GM23248 (cell line): ENCODE data around the gene FBXO15. TPM values are rescaled to one million over a fixed set of nuclear protein-coding genes. Genes with fewer than 3 reads are reported as not detected.

Experiments used
- DNase-seq: peaks from one replicate; pipeline ENCODE4 v3.0.0-alpha.2; 2015
- H2AFZ ChIP-seq: fragments of 200-600 bp; sonication (generic); 2 replicates; pipeline ENCODE4 v1.6.1; 2016; ENCODE audit warnings: antibody characterized with exemption
- H3F3A ChIP-seq: fragments of 200-600 bp; sonication (generic); 2 replicates; pipeline ENCODE4 v1.6.1; 2016; ENCODE audit warnings: mild to moderate bottlenecking, antibody characterized with exemption, mixed run types; ENCODE audit not compliant: insufficient read depth
- H3K27ac ChIP-seq: fragments of 200-600 bp; sonication (generic); 2 replicates; pipeline ENCODE4 v1.5.1; 2016; ENCODE audit warnings: mild to moderate bottlenecking
- H3K27me3 ChIP-seq: fragments of 200-600 bp; sonication (generic); replicated peaks from 2 replicates; pipeline ENCODE4 v1.6.1; 2016; ENCODE audit warnings: mild to moderate bottlenecking; ENCODE audit not compliant: insufficient read depth
- H3K36me3 ChIP-seq: fragments of 200-600 bp; sonication (generic); 2 replicates; pipeline ENCODE4 v1.6.1; 2016; ENCODE audit warnings: low read depth, mild to moderate bottlenecking
- H3K4me1 ChIP-seq: fragments of 200-600 bp; sonication (generic); 2 replicates; pipeline ENCODE4 v1.6.1; 2016; ENCODE audit warnings: mild to moderate bottlenecking; ENCODE audit not compliant: insufficient read depth
- H3K4me2 ChIP-seq: fragments of 200-600 bp; sonication (generic); one replicate; pipeline ENCODE4 v1.6.1; 2016; ENCODE audit warnings: mild to moderate bottlenecking; ENCODE audit not compliant: unreplicated experiment
- H3K4me3 ChIP-seq: fragments of 200-600 bp; sonication (generic); 2 replicates; pipeline ENCODE4 v1.5.1; 2016; ENCODE audit warnings: mild to moderate bottlenecking
- H3K79me2 ChIP-seq: fragments of 200-600 bp; sonication (generic); 2 replicates; pipeline ENCODE4 v1.6.1; 2016; ENCODE audit warnings: mild to moderate bottlenecking; ENCODE audit not compliant: insufficient read depth
- H3K9ac ChIP-seq: fragments of 200-600 bp; sonication (generic); 2 replicates; pipeline ENCODE4 v1.6.1; 2016; ENCODE audit warnings: mild to moderate bottlenecking
- H3K9me2 ChIP-seq: fragments of 200-600 bp; sonication (generic); 2 replicates; pipeline ENCODE4 v1.6.1; 2016; ENCODE audit warnings: mixed run types, mild to moderate bottlenecking, moderate library complexity; ENCODE audit not compliant: insufficient read depth
- H3K9me3 ChIP-seq: fragments of 200-600 bp; sonication (generic); one replicate; pipeline ENCODE4 v1.6.1; 2017; ENCODE audit warnings: low read depth
- H4K20me1 ChIP-seq: fragments of 200-600 bp; sonication (generic); 2 replicates; pipeline ENCODE4 v1.6.0; 2016; ENCODE audit not compliant: insufficient read depth
- EZH2 ChIP-seq: fragments of 200-600 bp; sonication (generic); IDR thresholded peaks from 2 replicates; pipeline ENCODE4 v1.6.1; 2018; ENCODE audit warnings: antibody characterized with exemption, mild to moderate bottlenecking; ENCODE audit not compliant: insufficient read depth, poor library complexity, severe bottlenecking
- EZH2phosphoT487 ChIP-seq: fragments of 200-600 bp; sonication (generic); IDR thresholded peaks from 2 replicates; pipeline ENCODE4 v1.6.1; 2018; ENCODE audit warnings: antibody characterized with exemption, moderate library complexity, mild to moderate bottlenecking, low read depth; ENCODE audit not compliant: insufficient read depth
- WGBS, 2 experiments: methylation state at CpG; one replicate each; pipeline ENCODE4 v1.1.6; 2015 to 2017; ENCODE audit warnings: low lambda C conversion rate in 2 of 2, low coverage in 1 of 2; ENCODE audit errors: missing lambda C conversion rate in 2 of 2; 5-methylcytosine and 5-hydroxymethylcytosine counted together
- in situ Hi-C: fragments of 300-500 bp; cut with MboI; formaldehyde crosslinking; loops from 2 replicates; pipeline ENCODE4 v1.15.0; 2020
- polyA plus RNA-seq: library from polyadenylated mRNA; unstranded; fragments of >200 nt; fragmentation: Nextera tagmentation; extraction: Ambion mirVana; gene quantifications from 2 replicates; pipeline ENCODE4 v1.2.1, GENCODE V29; 2016
- total RNA-seq: library from RNA; depleted of rRNA; stranded (reverse); fragments of >200 nt; shearing (Covaris generic); gene quantifications from 2 replicates; pipeline ENCODE4 v1.2.3, GENCODE V29; 2014

The FBXO15 gene
- total and polyA plus RNA-seq, 2 experiments from 2014 or later, result 0.22 to 1.1 TPM

DNA sequence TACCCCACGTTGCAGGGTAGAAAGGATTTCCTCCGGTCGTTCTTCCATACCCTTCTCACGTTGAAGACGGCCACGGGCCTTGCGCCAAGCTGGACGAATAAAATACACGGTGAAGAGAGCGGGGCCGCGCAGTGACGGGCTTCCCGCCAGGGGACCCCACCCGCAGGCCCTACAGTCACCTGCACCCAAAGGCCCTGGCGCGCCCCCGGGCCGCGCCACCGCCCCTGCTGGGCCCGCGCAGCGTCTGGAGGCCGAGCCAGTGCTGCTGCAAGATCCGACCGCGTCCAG lies 199 bp downstream of the FBXO15 start:
- no peak for DNase-seq
- Histone ChIP-seq H3K27ac (no peak overlapping the region), H3K36me3 (no peaks in the 10 kb centered on the region), H3K4me3 (peak overlapping the region; percentile 92), H3F3A (peaks cover 8% of the 10 kb centered on the region; the same call in 1 of the 2 replicates), H4K20me1 (no peaks in the 10 kb centered on the region), H3K4me2 (peak overlapping the region; percentile 88), H3K79me2 (peaks cover 41% of the 10 kb centered on the region), H2AFZ (peak overlapping the region; percentile 97), H3K9me3 (no peaks in the 10 kb centered on the region), H3K4me1 (peaks cover 17% of the 10 kb centered on the region), H3K9ac (peak overlapping the region; percentile 92), H3K27me3 (no peaks in the 10 kb centered on the region), H3K9me2 (no peaks in the 10 kb centered on the region)
- WGBS, 2 experiments, result 2 to 3% methylated on average over 27 to 28 of the region's 28 CpGs
- TF ChIP-seq EZH2phosphoT487 (no peak), EZH2 (no peak)
- in situ Hi-C loops, result no loop called here

DNA sequence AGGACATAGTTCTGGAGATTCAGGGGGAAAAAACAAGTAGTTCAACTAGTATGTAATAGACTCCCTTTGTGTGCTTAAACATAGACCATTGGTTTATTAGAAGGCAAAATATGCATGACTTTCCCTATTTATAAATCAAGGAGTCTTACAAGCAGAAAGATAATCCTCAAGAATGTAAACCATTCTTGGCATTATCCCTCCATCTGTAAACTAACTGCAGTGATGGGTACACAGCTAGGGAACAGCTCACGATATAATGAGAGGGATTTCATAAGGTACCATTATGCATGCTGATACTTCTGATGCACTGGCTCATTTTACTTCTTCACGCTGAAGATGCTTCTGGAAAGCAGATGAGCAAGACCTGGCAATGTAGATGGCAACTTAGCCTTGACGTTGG lies 878 bp downstream of the FBXO15 start:
- DNase-seq, result peak; percentile 31
- H4K20me1 ChIP-seq, result no peaks in the 10 kb centered on the region
- peaks cover 8% of the 10 kb centered on the region; the same call in 1 of the 2 replicates for H3F3A ChIP-seq
- no peak overlapping the region for H3K27ac ChIP-seq
- no peak for TF ChIP-seq EZH2
- no peaks in the 10 kb centered on the region for H3K27me3 ChIP-seq
- H3K4me3 ChIP-seq, result peak overlapping the region; percentile 92
- peak overlapping the region; percentile 97 for H2AFZ ChIP-seq
- H3K4me1 ChIP-seq, result peaks cover 17% of the 10 kb centered on the region
- H3K36me3 ChIP-seq, result no peaks in the 10 kb centered on the region
- peaks cover 34% of the 10 kb centered on the region for H3K79me2 ChIP-seq
- no peaks in the 10 kb centered on the region for H3K9me3 ChIP-seq
- H3K4me2 ChIP-seq, result peak overlapping the region; percentile 88
- H3K9me2 ChIP-seq, result no peaks in the 10 kb centered on the region
- in situ Hi-C loops, result no loop called here
- WGBS, 2 experiments, result 3 to 5% methylated on average over 3 of the region's 3 CpGs
- 0 out of 2 replicates have a peak overlapping the region, but pooled peaks have one; percentile 92 for H3K9ac ChIP-seq

DNA sequence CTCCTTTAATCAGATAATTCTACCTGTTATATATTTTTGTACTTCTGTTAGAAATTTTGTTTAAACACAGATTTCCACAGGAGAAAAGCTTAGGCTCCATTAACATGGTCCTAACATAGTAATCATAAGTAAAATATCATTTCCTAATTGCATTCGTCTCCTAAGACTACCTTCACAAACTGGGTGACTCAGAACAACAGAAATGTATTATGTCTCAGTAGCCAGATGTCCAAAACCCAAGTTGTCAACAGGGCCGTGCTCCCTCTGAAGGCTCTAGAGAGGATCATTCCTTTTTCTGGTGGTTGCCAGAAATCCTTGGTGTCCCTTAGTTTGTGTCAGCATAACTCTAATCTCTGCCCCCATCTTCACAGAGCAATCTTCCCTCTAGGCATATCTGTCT lies 5.4 kb downstream of the FBXO15 start:
- Histone ChIP-seq H3K36me3 (no peaks in the 10 kb centered on the region), H3K9ac (no peak overlapping the region), H3F3A (peaks cover 8% of the 10 kb centered on the region; the same call in 1 of the 2 replicates), H3K4me3 (no peak overlapping the region), H3K4me1 (peaks cover 17% of the 10 kb centered on the region), H3K4me2 (peak overlapping the region; percentile 5), H3K9me2 (no peaks in the 10 kb centered on the region), H3K79me2 (no peaks in the 10 kb centered on the region), H3K27me3 (no peaks in the 10 kb centered on the region), H3K27ac (no peak overlapping the region), H2AFZ (no peak overlapping the region), H4K20me1 (no peaks in the 10 kb centered on the region), H3K9me3 (no peaks in the 10 kb centered on the region)
- WGBS, 2 experiments, result 7 to 20% methylated on average over 2 of the region's 2 CpGs
- peak; percentile 35 for DNase-seq
- no peak for TF ChIP-seq EZH2phosphoT487
- in situ Hi-C loops, result no loop called here

DNA sequence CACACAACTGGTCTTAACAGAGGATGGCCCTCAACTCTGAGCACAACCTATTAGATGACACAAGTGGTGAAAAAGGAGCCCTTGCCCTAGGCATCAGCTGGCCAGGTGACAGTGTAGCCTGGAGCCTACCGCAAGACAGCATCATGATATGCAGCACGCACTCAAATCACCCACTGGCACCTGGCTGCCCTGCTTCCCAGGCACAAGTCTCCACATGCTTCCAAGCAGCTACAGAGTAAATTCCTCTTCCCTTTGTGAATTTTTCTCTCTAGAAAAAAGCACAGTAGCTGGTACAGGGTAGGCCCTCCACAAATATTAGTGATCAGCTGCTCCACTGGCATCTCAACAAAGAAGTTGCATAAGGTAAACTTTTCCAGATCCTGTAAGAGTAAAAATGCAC lies 6.0 kb downstream of the FBXO15 start:
- Histone ChIP-seq H3K27ac (no peak overlapping the region), H3K4me2 (no peak overlapping the region), H3F3A (peaks cover 2% of the 10 kb centered on the region; the same call in 1 of the 2 replicates), H3K27me3 (no peaks in the 10 kb centered on the region), H3K9me3 (no peaks in the 10 kb centered on the region), H3K36me3 (no peaks in the 10 kb centered on the region), H4K20me1 (no peaks in the 10 kb centered on the region), H3K9me2 (no peaks in the 10 kb centered on the region), H3K4me3 (no peak overlapping the region), H3K79me2 (no peaks in the 10 kb centered on the region), H3K9ac (no peak overlapping the region), H2AFZ (no peak overlapping the region), H3K4me1 (peaks cover 13% of the 10 kb centered on the region)
- DNase-seq, result no peak
- 96 to 98% methylated on average over 2 of the region's 2 CpGs for WGBS, 2 experiments
- in situ Hi-C loops, result no loop called here
- no peak for TF ChIP-seq EZH2phosphoT487
- TF ChIP-seq EZH2, result no peak

DNA sequence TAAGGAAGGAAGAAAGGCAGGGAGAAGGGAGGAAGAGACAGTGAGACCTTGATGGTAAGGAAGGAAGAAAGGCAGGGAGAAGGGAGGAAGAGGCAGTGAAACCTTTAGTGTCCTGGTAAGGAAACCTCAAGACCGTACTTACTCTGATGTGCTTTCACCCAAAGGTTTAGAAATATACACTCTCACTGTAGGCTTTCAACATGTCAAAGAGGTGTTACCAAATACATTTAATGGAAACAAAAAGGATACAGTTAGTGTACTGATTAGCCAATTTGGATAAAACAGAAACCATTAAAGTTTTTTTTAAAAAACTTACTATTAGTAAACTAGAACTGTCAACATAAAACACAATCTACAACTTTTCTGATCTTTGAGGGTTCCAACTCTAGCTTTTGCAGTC lies 7.1 kb downstream of the FBXO15 start:
- Histone ChIP-seq H3K4me1 (peaks cover 13% of the 10 kb centered on the region), H3K9me3 (no peaks in the 10 kb centered on the region), H4K20me1 (no peaks in the 10 kb centered on the region), H3K79me2 (no peaks in the 10 kb centered on the region), H3K27ac (no peak overlapping the region), H3K9ac (no peak overlapping the region), H3K4me3 (no peak overlapping the region), H2AFZ (peak overlapping the region; percentile 41; the same call in 1 of the 2 replicates), H3K27me3 (no peaks in the 10 kb centered on the region), H3K4me2 (no peak overlapping the region), H3K9me2 (no peaks in the 10 kb centered on the region), H3F3A (no peaks in the 10 kb centered on the region), H3K36me3 (no peaks in the 10 kb centered on the region)
- TF ChIP-seq EZH2phosphoT487 (no peak), EZH2 (no peak)
- DNase-seq, result no peak
- in situ Hi-C loops, result no loop called here
- 96 to 100% methylated on average over 1 of the region's 1 CpG for WGBS, 2 experiments
